SK-N-SH treated with all-trans-retinoic acid at 6 μM for 48 hours (cell line): ENCODE measurements around the gene SYTL1.

Experiments
- BACH2 ChIP-seq: fragments of 250-450 bp; sonication (Bioruptor Pico); IDR thresholded peaks from 2 replicates; pipeline ENCODE4 v1.9.0; 2021; ENCODE audit warnings: mild to moderate bottlenecking, borderline replicate concordance
- ESRRG ChIP-seq: fragments of 250-450 bp; sonication (Bioruptor Pico); IDR thresholded peaks from 2 replicates; pipeline ENCODE4 v1.6.1; 2021; ENCODE audit warnings: mild to moderate bottlenecking
- ISL1 ChIP-seq: fragments of 250-450 bp; sonication (Bioruptor Pico); IDR thresholded peaks from 2 replicates; pipeline ENCODE4 v2.1.2; 2022; ENCODE audit warnings: mild to moderate bottlenecking, moderate library complexity
- OSR1 ChIP-seq: fragments of 250-450 bp; sonication (Bioruptor Pico); IDR thresholded peaks from 2 replicates; pipeline ENCODE4 v1.8.0; 2022; ENCODE audit warnings: moderate library complexity, mild to moderate bottlenecking, inconsistent platforms
- RARB ChIP-seq: fragments of 250-450 bp; sonication (Bioruptor Pico); IDR thresholded peaks from 2 replicates; pipeline ENCODE4 v1.8.0; 2021; ENCODE audit warnings: mild to moderate bottlenecking, moderate library complexity
- TOX ChIP-seq: fragments of 250-450 bp; sonication (Bioruptor Pico); IDR thresholded peaks from 2 replicates; pipeline ENCODE4 v1.8.0; 2021; ENCODE audit warnings: mild to moderate bottlenecking, moderate library complexity, borderline replicate concordance
- ZFP30 ChIP-seq: fragments of 450-650 bp; formaldehyde crosslinking; IDR thresholded peaks from 2 replicates; pipeline ENCODE4 v1.5.0; 2022; ENCODE audit warnings: mild to moderate bottlenecking, moderate library complexity
- TF ChIP-seq, protein P1 (sequence below): fragments of 250-450 bp; sonication (Bioruptor Pico); IDR thresholded peaks from 2 replicates; pipeline ENCODE4 v1.5.0; 2020; ENCODE audit warnings: mild to moderate bottlenecking, moderate library complexity
- TF ChIP-seq, protein P2 (sequence below): fragments of 250-450 bp; sonication (Bioruptor Pico); IDR thresholded peaks from 2 replicates; pipeline ENCODE4 v1.8.0; 2020; ENCODE audit warnings: mild to moderate bottlenecking, moderate library complexity, borderline replicate concordance
- TF ChIP-seq, protein P3 (sequence below): fragments of 250-450 bp; sonication (Bioruptor Pico); IDR thresholded peaks from 2 replicates; pipeline ENCODE4 v1.5.1; 2020; ENCODE audit warnings: low read depth, mild to moderate bottlenecking, moderate library complexity

DNA sequence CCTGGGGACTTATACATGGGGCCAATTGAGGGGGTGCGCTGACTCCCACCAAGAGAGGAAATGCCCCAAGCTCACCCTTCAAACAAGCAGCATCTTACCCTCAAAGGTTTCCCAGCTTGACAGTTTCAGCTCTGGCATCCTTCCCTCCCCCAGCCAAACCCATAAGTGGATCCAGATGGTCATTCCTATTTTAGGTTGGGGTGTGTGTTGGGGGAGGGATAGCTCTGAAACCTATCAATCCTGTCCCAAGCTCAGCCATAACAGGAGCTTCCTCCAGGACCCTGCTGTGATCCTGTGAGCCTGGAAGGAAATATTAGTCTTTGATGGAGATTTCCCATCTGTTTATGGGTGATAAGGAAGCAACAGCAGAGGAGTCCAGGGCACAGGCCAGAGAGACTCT, 23.2 kb upstream of the SYTL1 start:
- no peak for TF ChIP-seq RARB (CRISPR knock-in tag)
- TF ChIP-seq, protein P1, sequence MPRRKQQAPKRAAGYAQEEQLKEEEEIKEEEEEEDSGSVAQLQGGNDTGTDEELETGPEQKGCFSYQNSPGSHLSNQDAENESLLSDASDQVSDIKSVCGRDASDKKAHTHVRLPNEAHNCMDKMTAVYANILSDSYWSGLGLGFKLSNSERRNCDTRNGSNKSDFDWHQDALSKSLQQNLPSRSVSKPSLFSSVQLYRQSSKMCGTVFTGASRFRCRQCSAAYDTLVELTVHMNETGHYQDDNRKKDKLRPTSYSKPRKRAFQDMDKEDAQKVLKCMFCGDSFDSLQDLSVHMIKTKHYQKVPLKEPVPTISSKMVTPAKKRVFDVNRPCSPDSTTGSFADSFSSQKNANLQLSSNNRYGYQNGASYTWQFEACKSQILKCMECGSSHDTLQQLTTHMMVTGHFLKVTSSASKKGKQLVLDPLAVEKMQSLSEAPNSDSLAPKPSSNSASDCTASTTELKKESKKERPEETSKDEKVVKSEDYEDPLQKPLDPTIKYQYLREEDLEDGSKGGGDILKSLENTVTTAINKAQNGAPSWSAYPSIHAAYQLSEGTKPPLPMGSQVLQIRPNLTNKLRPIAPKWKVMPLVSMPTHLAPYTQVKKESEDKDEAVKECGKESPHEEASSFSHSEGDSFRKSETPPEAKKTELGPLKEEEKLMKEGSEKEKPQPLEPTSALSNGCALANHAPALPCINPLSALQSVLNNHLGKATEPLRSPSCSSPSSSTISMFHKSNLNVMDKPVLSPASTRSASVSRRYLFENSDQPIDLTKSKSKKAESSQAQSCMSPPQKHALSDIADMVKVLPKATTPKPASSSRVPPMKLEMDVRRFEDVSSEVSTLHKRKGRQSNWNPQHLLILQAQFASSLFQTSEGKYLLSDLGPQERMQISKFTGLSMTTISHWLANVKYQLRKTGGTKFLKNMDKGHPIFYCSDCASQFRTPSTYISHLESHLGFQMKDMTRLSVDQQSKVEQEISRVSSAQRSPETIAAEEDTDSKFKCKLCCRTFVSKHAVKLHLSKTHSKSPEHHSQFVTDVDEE (CRISPR knock-in tag): no peak
- TF ChIP-seq, protein P2, sequence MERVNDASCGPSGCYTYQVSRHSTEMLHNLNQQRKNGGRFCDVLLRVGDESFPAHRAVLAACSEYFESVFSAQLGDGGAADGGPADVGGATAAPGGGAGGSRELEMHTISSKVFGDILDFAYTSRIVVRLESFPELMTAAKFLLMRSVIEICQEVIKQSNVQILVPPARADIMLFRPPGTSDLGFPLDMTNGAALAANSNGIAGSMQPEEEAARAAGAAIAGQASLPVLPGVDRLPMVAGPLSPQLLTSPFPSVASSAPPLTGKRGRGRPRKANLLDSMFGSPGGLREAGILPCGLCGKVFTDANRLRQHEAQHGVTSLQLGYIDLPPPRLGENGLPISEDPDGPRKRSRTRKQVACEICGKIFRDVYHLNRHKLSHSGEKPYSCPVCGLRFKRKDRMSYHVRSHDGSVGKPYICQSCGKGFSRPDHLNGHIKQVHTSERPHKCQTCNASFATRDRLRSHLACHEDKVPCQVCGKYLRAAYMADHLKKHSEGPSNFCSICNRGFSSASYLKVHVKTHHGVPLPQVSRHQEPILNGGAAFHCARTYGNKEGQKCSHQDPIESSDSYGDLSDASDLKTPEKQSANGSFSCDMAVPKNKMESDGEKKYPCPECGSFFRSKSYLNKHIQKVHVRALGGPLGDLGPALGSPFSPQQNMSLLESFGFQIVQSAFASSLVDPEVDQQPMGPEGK (CRISPR knock-in tag): no peak
- TF ChIP-seq, protein P3, sequence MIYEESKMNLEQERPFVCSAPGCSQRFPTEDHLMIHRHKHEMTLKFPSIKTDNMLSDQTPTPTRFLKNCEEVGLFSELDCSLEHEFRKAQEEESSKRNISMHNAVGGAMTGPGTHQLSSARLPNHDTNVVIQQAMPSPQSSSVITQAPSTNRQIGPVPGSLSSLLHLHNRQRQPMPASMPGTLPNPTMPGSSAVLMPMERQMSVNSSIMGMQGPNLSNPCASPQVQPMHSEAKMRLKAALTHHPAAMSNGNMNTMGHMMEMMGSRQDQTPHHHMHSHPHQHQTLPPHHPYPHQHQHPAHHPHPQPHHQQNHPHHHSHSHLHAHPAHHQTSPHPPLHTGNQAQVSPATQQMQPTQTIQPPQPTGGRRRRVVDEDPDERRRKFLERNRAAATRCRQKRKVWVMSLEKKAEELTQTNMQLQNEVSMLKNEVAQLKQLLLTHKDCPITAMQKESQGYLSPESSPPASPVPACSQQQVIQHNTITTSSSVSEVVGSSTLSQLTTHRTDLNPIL (CRISPR knock-in tag): no peak
- no peak for TF ChIP-seq BACH2 (CRISPR knock-in tag)
- TF ChIP-seq ISL1 (CRISPR knock-in tag): no peak
- TF ChIP-seq ESRRG: no peak
- TF ChIP-seq TOX (CRISPR knock-in tag): no peak
- no peak for TF ChIP-seq OSR1 (CRISPR knock-in tag)
- TF ChIP-seq ZFP30 (CRISPR knock-in tag): no peak
